Hematopoietic multipotent progenitor cell treated with erythropoietin and hydrocortisone succinate and interleukin-3 and kit ligand, for 6 days (in vitro differentiated cells): Measurements from ENCODE around the gene FOXE3.
"Not testable (repeated sequence)": the region's sequence is repeated elsewhere in the genome, so short reads cannot be mapped to it uniquely, and the experiment has no call there.

Source experiments
- DNase-seq: peaks from one replicate; pipeline ENCODE4 v3.0.0-alpha.2; 2015

FOXE3 gene

DNA sequence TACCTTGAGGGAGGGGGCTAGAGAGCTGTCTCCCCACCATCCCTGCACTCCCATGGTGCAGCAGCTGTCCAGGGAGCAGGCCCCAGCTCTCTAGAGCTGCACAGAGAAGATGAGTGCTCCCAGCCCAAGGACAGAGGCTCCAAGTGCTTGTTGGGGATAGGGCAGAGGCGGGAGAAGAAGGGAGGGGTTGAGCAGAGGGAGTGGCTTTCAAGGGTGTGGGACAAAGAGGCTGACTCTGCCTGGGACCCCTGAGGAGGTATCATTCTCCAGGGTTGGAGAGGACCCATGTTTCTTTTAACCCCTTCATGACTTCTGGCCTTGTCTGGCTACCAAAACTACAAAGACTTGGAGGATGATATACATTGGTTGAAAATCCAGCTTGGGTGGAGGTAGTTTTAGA lies 36.3 kb downstream of the FOXE3 start:
- DNase-seq = no peak

DNA sequence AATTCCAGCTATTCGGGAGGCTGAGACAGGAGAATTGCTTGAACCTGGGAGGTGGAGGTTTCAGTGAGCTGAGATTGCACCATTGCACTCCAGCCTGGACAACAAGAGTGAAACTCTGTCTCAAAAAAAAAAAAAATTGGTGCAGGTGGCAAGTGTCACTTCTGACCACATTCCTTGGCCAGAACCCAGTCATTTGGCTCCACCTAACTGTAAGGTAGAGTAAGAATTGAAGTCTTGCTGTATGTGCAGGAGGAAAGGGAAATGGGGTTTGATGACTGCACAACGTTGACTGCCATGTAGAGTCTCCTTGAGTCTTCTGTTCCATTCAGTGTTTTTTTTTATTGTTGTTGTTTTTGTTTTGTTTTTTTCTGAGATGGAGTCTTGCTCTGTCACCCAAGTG lies 37.8 kb downstream of the FOXE3 start:
- DNase-seq = not testable (repeated sequence)

DNA sequence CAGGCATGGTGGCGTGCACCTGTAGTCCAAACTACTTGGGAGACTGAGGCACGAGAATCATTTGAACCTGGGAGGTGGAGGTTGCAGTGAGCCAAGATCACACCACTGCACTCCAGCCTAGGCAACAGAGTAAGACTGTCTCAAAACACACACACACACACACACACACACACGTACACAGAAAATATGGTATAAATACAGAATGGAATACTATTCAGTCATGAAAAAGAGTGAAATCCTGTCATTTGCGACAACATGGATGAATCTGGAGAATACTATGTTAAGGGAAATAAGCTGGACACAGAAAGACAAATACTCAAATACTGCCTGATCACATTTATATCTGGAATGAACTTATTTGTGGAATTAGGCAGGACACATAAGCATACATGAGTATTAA lies 40.2 kb downstream of the FOXE3 start:
- no peak for DNase-seq

DNA sequence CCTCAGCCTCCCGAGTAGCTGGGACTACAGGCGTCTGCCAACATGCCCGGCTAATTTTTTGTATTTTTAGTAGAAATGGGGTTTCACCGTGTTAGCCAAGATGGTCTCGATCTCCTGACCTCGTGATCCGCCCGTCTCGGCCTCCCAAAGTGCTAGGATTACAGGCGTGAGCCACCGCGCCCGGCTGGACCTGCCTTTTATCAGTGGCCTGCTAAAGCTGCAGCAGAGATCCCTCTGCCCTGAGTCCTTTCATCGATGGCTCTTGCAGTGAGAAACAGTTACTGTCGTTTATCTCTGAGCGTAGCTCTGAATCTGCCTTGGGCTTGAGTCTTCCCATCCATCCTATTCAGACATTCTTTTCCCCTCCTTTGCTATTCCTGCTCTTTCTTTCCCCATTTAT lies 41.5 kb downstream of the FOXE3 start:
- DNase-seq = not testable (repeated sequence)

DNA sequence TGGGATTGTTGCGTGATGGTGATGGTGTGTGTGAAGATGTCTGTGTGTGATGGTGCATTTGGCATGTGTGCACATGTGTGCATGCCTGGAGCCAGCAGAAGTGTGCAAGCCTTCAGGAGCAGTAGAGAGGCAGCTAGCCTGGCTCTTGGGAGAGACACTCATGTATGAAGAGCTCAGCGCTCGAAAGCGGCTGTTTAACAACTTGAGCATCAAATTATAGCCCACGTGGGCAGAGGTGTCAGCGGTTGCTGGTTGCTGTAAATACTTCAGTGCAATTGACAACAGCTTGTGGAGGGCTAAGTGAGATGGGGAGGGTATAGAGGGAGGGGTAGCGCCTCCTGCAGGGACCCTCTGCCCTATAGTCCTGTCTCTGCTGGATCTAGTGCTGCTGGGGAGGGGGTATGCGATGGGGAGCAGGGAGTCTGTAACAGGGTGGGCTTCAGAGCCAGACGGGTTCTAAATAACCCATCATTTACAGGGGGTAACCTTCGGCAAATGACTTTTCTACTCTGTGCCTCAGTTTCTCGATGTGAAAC lies 43.2 kb downstream of the FOXE3 start:
- no peak for DNase-seq

DNA sequence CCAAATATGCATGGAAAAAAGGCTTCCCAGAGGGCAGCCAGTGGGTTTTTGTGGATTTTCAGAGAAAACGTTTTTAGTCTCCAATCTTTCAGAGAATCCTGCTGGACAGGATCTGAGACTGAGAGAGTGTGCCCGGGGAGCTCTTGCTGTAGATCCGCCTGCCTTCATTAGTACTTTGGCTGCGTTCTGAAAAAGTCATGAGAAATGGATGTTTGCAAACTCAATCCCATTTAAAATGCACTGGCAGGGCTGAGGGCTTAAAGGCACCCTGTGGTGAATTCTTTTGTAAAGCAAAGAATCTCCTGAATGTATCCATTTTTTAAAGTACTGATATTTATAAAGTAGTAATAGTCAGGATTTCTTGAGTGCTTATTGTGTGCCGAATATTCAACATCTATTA lies 44.0 kb downstream of the FOXE3 start:
- DNase-seq = no peak

DNA sequence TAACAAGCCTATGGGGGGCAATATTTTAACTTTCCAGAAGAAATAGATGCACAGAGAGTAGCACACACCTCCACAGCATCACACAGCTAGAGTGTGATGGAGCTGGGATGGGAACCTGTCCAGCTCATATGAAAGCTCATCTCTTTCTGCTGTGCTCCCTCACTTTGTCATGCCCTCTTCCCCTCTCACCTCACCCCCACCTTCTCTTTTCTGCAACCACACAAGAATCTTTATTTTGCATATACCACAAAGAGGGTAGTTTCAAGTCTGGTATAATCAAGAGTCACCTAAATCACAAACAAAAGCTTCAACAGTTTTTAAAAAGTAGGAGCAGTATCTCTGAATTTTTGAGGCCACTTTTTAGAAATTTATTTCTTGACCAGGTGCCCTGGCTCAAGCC lies 44.4 kb downstream of the FOXE3 start:
- no peak for DNase-seq

DNA sequence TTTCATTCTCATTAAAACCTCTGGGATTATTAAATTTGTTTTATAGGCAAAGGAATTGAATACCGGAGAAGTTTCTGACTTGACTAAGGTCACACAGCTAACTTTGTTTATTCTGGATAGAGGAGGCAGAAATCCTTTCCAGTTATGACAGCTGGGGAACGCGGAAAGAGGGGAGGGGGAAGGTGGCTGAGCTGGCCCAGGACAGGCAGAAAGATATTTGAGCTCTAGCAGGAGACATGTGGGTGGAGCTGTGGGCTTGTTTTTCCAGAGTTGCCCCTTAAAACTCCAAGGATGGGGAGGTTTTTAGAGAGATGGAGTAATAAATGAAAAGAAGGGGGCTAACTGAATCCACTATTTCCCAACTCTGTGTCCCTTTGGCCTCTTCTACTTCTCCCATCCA lies 49.5 kb downstream of the FOXE3 start:
- DNase-seq = no peak
